ENCODE results near the gene IQCH. TPM values are rescaled to one million over a fixed set of nuclear protein-coding genes. Genes with fewer than 3 reads are reported as not detected.

IQCH gene
- total RNA-seq, 1 experiment from 2014 or later: 1.9 TPM

- TF ChIP-seq FOXP4 (CRISPR knock-in tag; IDR thresholded peaks at IDR 0.05) (no peak), IRF1 (CRISPR knock-in tag; IDR thresholded peaks at IDR 0.05) (no peak), ZBTB43 (CRISPR knock-in tag; IDR thresholded peaks at IDR 0.05) (no peak)
These were observed 153.2 kb downstream of the IQCH start (continued) for GRCh38 chr15:67407786-67408185.

- peaks cover 26% of the 10 kb centered on the region for H3K4me1 Mint-ChIP-seq
- no peaks in the 10 kb centered on the region for H3K36me3 Mint-ChIP-seq
- POLR2A ChIA-PET: no interaction called here
- H3K27ac Mint-ChIP-seq: no peak overlapping the region
- TF ChIP-seq ZNF263 (CRISPR knock-in tag; IDR thresholded peaks at IDR 0.05; ENCODE audit: low read depth) (no peak), FOXJ3 (CRISPR knock-in tag; IDR thresholded peaks at IDR 0.05; ENCODE audit: borderline replicate concordance) (no peak), MLX (CRISPR knock-in tag; IDR thresholded peaks at IDR 0.05) (no peak), TCF7 (CRISPR knock-in tag; IDR thresholded peaks at IDR 0.05; ENCODE audit: low read depth) (no peak), E2F4 (CRISPR knock-in tag; IDR thresholded peaks at IDR 0.05; ENCODE audit: borderline replicate concordance, low read depth) (no peak), ETV6 (CRISPR knock-in tag; IDR thresholded peaks at IDR 0.05) (no peak), FOXP4 (CRISPR knock-in tag; IDR thresholded peaks at IDR 0.05) (no peak), GRHL2 (CRISPR knock-in tag; IDR thresholded peaks at IDR 0.05; ENCODE audit: insufficient replicate concordance, severe bottlenecking) (no peak), AR (CRISPR knock-in tag; IDR thresholded peaks at IDR 0.05) (no peak)
- peaks cover 15% of the 10 kb centered on the region for H3K27me3 Mint-ChIP-seq (ENCODE audit: low read depth)
- no peaks in the 10 kb centered on the region for H3K9me3 Mint-ChIP-seq
- DNase-seq (ENCODE audit: low spot score) (no peak), ATAC-seq (peak; percentile 24; the same call in 1 of the 2 replicates)
- CTCF ChIA-PET: no interaction called here
- no peak overlapping the region for H3K4me3 Mint-ChIP-seq
These were observed 154.6 kb downstream of the IQCH start for GRCh38 chr15:67409175-67409574.

GRCh38 chr15:67411486-67411885 is 156.9 kb downstream of the IQCH start:
- POLR2A ChIA-PET: no interaction called here
- H3K27me3 Mint-ChIP-seq (ENCODE audit: low read depth): peaks cover 11% of the 10 kb centered on the region
- no peaks in the 10 kb centered on the region for H3K9me3 Mint-ChIP-seq
- H3K4me1 Mint-ChIP-seq: peaks cover 29% of the 10 kb centered on the region
- H3K36me3 Mint-ChIP-seq: no peaks in the 10 kb centered on the region
- no peak for ATAC-seq
- H3K27ac Mint-ChIP-seq: no peak overlapping the region
- CTCF ChIA-PET: no interaction called here
- no peak overlapping the region for H3K4me3 Mint-ChIP-seq
- no peak for DNase-seq (ENCODE audit: low spot score)
- TF ChIP-seq GTF2I (CRISPR knock-in tag; conservative IDR thresholded peaks at IDR 0.05) (no peak), GABPB1 (CRISPR knock-in tag; IDR thresholded peaks at IDR 0.05) (no peak), OVOL2 (CRISPR knock-in tag; IDR thresholded peaks at IDR 0.05; ENCODE audit: borderline replicate concordance) (no peak), ERG (CRISPR knock-in tag; IDR thresholded peaks at IDR 0.05) (no peak), ZNF263 (CRISPR knock-in tag; IDR thresholded peaks at IDR 0.05; ENCODE audit: low read depth) (no peak), NR3C1 (CRISPR knock-in tag; conservative IDR thresholded peaks at IDR 0.05; ENCODE audit: low read depth) (no peak), E2F5 (CRISPR knock-in tag; IDR thresholded peaks at IDR 0.05) (no peak), FOXJ3 (CRISPR knock-in tag; IDR thresholded peaks at IDR 0.05; ENCODE audit: borderline replicate concordance) (no peak), MLX (CRISPR knock-in tag; IDR thresholded peaks at IDR 0.05) (no peak)
